Suprapubic skin (tissue), 4 donors: ENCODE measurements around the gene DCUN1D4. TPM values are rescaled to one million over a fixed set of nuclear protein-coding genes. Genes with fewer than 3 reads are reported as not detected.

Experiments used
- DNase-seq, 2 donors: peaks; one replicate each; pipeline ENCODE4 v3.0.0-alpha.2; 2019; ENCODE audit warnings: low spot score in 2 of 2
- H3K27ac ChIP-seq: fragments of 200-600 bp; sonication (generic); one replicate; pipeline ENCODE4 v1.5.1; 2019
- H3K27me3 ChIP-seq: fragments of 200-600 bp; sonication (generic); one replicate; pipeline ENCODE4 v1.5.1; 2019
- H3K36me3 ChIP-seq: fragments of 200-600 bp; sonication (generic); one replicate; pipeline ENCODE4 v1.5.1; 2019
- H3K4me1 ChIP-seq: fragments of 200-600 bp; sonication (generic); one replicate; pipeline ENCODE4 v1.5.1; 2019
- H3K4me3 ChIP-seq: fragments of 200-600 bp; sonication (generic); one replicate; pipeline ENCODE4 v1.5.1; 2019; ENCODE audit warnings: mild to moderate bottlenecking
- H3K9me3 ChIP-seq: fragments of 200-600 bp; sonication (generic); one replicate; pipeline ENCODE4 v1.5.1; 2019
- EP300 ChIP-seq: sonication (generic); formaldehyde crosslinking; IDR thresholded peaks from one replicate; pipeline ENCODE4 v1.6.1; 2017; ENCODE audit warnings: antibody characterized with exemption
- POLR2A ChIP-seq, 2 donors: fragments of 450-650 bp; IDR thresholded peaks; one replicate each; pipeline ENCODE4 v1.6.1; 2017; ENCODE audit warnings: antibody characterized with exemption in 2 of 2, mild to moderate bottlenecking in 2 of 2, moderate library complexity in 2 of 2
- POLR2AphosphoS5 ChIP-seq, 3 donors: sonication (generic); formaldehyde crosslinking; IDR thresholded peaks; one replicate each; pipeline ENCODE4 v1.6.1; 2017; ENCODE audit warnings: antibody characterized with exemption in 3 of 3
- WGBS: methylation state at CpG from one replicate; pipeline ENCODE4 v1.1.5; 2018; 5-methylcytosine and 5-hydroxymethylcytosine counted together
- total RNA-seq, 4 donors: library from RNA; depleted of rRNA; stranded (reverse); fragments of >200 nt; gene quantifications; one replicate each; pipeline ENCODE4 v1.1.0, GENCODE V29; 2016
- TF ChIP-seq, protein P1 (sequence below), 2 donors: fragments of 200-600 bp in 1 of 2; fragments of 450-650 bp in 1 of 2; sonication (generic) in 1 of 2; IDR thresholded peaks; one replicate each; pipeline ENCODE4 v1.5.1; 2016 to 2019; ENCODE audit warnings: antibody characterized with exemption in 2 of 2, mild to moderate bottlenecking in 1 of 2, moderate library complexity in 1 of 2

Gene DCUN1D4
- total RNA-seq, 4 donors from 2014 or later = 15.4 to 35.6 (median 20.8) TPM

DNA sequence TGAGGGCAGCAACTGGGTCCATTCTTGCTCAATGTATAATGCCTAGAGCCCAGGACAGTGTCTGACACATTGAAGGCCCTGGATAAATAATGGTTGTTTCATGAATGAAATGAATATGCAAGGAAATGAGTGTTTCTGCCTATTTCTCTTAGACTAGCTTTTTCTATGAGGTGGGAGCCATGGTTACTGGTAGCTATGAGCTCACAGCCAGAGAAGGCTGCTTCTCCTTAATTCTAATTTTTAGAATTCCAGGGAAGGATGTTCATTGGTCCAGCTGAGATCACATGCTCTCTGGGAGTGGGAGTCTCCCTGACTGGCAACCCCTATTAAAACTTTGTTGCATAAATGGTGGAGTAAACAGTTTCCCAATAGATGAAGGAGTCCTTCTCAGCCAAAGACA, 9.7 kb upstream of the DCUN1D4 start:
- TF ChIP-seq, protein P1, sequence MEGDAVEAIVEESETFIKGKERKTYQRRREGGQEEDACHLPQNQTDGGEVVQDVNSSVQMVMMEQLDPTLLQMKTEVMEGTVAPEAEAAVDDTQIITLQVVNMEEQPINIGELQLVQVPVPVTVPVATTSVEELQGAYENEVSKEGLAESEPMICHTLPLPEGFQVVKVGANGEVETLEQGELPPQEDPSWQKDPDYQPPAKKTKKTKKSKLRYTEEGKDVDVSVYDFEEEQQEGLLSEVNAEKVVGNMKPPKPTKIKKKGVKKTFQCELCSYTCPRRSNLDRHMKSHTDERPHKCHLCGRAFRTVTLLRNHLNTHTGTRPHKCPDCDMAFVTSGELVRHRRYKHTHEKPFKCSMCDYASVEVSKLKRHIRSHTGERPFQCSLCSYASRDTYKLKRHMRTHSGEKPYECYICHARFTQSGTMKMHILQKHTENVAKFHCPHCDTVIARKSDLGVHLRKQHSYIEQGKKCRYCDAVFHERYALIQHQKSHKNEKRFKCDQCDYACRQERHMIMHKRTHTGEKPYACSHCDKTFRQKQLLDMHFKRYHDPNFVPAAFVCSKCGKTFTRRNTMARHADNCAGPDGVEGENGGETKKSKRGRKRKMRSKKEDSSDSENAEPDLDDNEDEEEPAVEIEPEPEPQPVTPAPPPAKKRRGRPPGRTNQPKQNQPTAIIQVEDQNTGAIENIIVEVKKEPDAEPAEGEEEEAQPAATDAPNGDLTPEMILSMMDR (IDR thresholded peaks at IDR 0.05) = no peak
- TF ChIP-seq EP300 = no peak
- TF ChIP-seq POLR2A (IDR thresholded peaks at IDR 0.05) = no peak
- TF ChIP-seq POLR2AphosphoS5 (IDR thresholded peaks at IDR 0.05) = no peak
- Histone ChIP-seq H3K4me1 (no peaks in the 10 kb centered on the region), H3K36me3 (no peaks in the 10 kb centered on the region), H3K27ac (no peak overlapping the region), H3K27me3 (no peaks in the 10 kb centered on the region), H3K4me3 (no peak overlapping the region), H3K9me3 (no peaks in the 10 kb centered on the region)
- no peak for DNase-seq

DNA sequence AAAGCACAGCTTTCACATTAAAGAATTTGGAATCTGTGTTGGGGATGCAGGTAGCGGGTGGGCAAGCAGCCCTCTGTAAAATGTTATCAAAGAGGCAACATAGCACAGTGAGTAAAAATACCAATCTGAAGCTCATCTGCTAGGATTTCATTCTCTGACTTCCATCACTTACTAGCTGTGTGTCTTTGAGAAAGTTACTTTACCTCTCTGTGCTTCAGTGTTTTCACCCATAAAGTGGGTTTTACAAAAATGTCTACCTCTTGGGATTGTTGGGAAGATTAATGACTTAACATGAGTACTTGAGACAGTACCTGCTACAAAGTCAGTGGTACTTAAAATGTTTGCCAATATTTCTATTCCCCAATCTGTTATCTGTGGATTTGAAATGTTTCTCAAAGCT, 7.9 kb upstream of the DCUN1D4 start:
- Histone ChIP-seq H3K4me3 (no peak overlapping the region), H3K27me3 (no peaks in the 10 kb centered on the region), H3K9me3 (no peaks in the 10 kb centered on the region), H3K27ac (no peak overlapping the region), H3K4me1 (no peaks in the 10 kb centered on the region), H3K36me3 (no peaks in the 10 kb centered on the region)
- TF ChIP-seq POLR2AphosphoS5 (IDR thresholded peaks at IDR 0.05) (no peak), POLR2A (IDR thresholded peaks at IDR 0.05) (no peak), EP300 (no peak)
- TF ChIP-seq, protein P1 (IDR thresholded peaks at IDR 0.05) = no peak
- DNase-seq = no peak
- WGBS = 94% methylated on average over 1 of the region's 1 CpG

DNA sequence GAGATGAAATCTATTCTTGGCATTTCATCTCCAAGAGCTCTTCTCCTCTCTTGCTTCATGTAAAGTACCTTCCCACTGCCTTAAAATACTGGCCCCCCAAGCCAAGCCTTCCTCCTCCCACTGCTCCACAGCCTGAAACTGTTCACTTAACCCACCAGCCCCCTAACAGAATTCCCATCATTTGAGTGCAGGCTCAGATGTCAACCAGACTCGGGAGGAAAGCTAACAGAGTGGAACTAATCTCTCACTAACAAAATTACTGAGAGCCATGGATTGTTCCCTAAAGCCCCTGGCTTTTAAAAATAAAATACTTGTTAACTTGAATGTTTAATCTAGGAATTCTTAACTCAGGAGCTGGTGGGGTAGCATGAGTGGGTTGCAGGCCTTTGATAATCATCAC, 7.1 kb upstream of the DCUN1D4 start:
- Histone ChIP-seq H3K9me3 (no peaks in the 10 kb centered on the region), H3K36me3 (no peaks in the 10 kb centered on the region), H3K4me1 (no peaks in the 10 kb centered on the region), H3K27me3 (no peaks in the 10 kb centered on the region), H3K4me3 (no peak overlapping the region), H3K27ac (no peak overlapping the region)
- TF ChIP-seq EP300 (no peak), POLR2A (IDR thresholded peaks at IDR 0.05) (no peak), POLR2AphosphoS5 (IDR thresholded peaks at IDR 0.05) (no peak)
- TF ChIP-seq, protein P1 (IDR thresholded peaks at IDR 0.05) = no peak
- WGBS = 53% methylated on average over 1 of the region's 1 CpG
- no peak for DNase-seq

GRCh38 chr4:51836549-51836948, 6.4 kb upstream of the DCUN1D4 start:
- no peak for DNase-seq

DNA sequence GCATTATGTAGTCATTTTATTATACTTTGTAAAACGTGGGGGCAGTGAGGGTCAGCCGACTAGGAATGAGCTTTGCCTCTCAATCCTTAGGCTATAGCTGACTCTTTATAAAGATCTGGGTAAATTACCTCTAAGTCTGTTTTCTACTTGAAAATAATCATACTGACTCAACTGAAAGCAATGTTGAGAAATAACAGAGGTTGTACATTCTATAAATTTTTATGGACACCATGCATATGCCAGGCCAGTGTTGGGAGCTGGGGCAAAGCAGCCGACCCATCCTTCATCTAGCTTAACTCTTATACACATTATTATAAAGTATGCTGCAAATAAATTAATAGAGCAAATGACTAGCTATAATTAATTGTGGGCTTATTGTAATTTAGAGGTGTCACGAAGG, 2.2 kb upstream of the DCUN1D4 start:
- Histone ChIP-seq H3K9me3 (no peaks in the 10 kb centered on the region), H3K4me3 (no peak overlapping the region), H3K27me3 (no peaks in the 10 kb centered on the region), H3K36me3 (no peaks in the 10 kb centered on the region), H3K4me1 (peaks cover 7% of the 10 kb centered on the region), H3K27ac (no peak overlapping the region)
- TF ChIP-seq POLR2AphosphoS5 (IDR thresholded peaks at IDR 0.05) = no peak
- TF ChIP-seq, protein P1 (IDR thresholded peaks at IDR 0.05) = no peak
- no peak for TF ChIP-seq EP300
- no peak for TF ChIP-seq POLR2A (IDR thresholded peaks at IDR 0.05)
- 87% methylated on average over 4 of the region's 4 CpGs for WGBS
- DNase-seq = no peak

More at GRCh38 chr4:51836549-51836948, 6.4 kb upstream of the DCUN1D4 start:
- Histone ChIP-seq H3K27me3 (no peaks in the 10 kb centered on the region), H3K36me3 (no peaks in the 10 kb centered on the region), H3K9me3 (no peaks in the 10 kb centered on the region), H3K27ac (no peak overlapping the region), H3K4me3 (no peak overlapping the region), H3K4me1 (no peaks in the 10 kb centered on the region)
- no peak for TF ChIP-seq POLR2AphosphoS5 (IDR thresholded peaks at IDR 0.05)
- TF ChIP-seq EP300 = no peak
- no peak for TF ChIP-seq POLR2A (IDR thresholded peaks at IDR 0.05)
- TF ChIP-seq, protein P1 (IDR thresholded peaks at IDR 0.05) = no peak
- 66% methylated on average over 4 of the region's 4 CpGs for WGBS
